Medulla oblongata (tissue), 1 donor: Measurements from ENCODE around the gene NT5C3B.

ENCODE experiments used
- DNase-seq: peaks from one replicate; pipeline ENCODE4 v3.0.0-alpha.2; 2015; ENCODE audit errors: extremely low spot score

NT5C3B gene

DNA sequence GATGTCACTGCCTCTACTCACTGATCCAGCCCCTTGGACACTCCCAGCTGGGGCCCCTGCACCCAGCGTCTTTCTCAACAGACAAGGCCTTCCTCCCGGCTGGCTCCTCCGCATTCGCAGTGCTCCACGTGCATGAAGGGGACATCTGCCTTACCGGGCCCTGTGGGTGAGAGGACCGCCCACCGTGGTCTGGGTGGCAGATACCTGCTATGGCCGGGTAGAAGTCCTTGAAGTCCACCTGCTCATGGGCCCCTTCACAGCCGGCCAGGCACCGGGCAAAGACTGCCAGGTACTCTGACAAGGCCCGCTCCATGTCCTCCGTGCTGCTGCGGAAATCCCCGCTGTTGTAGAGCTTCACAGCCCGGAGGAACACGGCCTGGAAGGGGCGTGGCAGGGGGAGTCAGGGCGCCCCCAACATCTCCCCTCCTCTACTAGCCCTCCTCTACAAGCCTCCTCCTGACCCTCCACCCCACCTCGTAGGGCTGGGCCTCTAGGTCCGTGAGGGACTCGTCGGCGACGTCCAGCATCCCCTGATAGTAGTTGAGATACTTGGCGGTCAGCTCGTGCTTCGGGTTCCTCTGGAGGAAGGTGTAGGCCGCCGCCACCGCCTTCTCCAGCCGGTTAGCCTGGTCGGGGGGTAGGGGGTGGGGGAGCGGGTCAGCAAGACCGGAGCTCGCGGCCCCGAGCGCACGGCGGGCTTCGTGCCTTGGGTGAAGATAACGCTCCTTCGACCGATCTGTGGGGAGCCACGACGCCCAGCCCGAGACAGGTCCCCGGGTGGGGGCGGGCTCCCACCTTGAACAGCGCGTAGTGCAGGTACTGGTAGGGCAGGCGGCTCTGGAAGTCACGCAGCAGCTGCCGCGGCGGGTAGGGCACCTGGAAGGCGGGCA is 25.1 kb downstream of the NT5C3B start:
- no peak for DNase-seq

DNA sequence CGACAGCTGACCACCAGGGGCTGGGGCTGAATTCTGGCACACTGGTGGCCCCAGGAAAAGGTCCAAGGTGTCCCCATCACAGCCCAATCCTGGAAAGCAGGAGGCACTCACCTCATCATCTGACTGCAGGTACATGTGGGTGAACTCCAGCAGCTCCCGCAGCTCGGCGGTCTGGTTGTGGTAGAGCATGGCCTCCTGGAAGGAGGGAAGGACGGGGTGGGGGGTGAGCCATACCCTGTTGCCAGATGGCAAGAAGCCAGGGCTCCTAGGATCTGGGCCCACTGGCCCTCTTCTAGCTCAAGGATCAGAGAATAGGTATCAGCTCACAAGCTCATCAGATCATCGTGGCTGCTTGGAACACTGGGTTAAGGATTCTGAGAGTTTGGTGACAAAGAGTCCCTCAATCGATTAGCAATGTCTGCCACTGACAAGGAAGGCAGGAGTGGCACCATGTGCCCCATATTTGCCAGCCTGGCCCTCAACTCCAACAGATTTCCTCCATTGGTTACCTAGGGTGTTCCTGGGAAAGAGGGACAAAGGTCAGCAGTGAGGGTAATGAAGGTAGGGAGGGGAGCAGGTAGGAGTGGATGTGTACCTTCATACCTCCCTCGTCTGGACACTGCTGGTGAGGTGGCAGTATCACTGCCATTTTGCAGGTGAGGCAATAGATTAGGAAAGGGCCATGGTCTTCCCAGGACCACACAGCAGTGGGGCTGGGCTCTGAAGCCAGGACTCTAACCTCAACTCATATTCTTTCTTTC is 29.2 kb downstream of the NT5C3B start:
- no peak for DNase-seq

- DNase-seq = no peak
These were observed 32.7 kb downstream of the NT5C3B start for GRCh38 chr17:41803049-41804020.

GRCh38 chr17:41801374-41802271 is 34.4 kb downstream of the NT5C3B start:
- DNase-seq = peak; percentile 86

GRCh38 chr17:41800601-41801373 is 35.2 kb downstream of the NT5C3B start:
- no peak for DNase-seq

GRCh38 chr17:41799366-41799765 is 36.7 kb downstream of the NT5C3B start:
- no peak for DNase-seq

DNA sequence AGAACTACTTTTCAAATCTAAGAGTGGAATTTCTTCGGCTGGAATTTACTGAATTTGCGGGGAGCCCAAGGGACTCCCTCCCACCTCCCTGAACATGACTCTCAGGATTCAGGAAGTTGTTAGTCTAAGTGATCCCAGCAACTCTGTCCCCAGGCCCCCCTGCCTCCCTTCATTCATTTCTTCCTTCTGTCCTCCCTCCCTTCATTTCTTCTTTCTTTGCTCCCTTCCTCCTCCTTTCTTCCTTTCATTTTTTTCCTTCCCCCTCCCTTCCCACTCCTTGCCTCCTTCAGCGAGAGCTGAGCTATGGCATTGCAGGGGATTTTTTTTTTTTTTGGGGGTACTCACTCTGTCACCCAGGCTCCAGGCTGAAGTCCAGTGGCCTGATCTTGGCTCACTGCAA is 38.7 kb downstream of the NT5C3B start:
- no peak for DNase-seq

DNA sequence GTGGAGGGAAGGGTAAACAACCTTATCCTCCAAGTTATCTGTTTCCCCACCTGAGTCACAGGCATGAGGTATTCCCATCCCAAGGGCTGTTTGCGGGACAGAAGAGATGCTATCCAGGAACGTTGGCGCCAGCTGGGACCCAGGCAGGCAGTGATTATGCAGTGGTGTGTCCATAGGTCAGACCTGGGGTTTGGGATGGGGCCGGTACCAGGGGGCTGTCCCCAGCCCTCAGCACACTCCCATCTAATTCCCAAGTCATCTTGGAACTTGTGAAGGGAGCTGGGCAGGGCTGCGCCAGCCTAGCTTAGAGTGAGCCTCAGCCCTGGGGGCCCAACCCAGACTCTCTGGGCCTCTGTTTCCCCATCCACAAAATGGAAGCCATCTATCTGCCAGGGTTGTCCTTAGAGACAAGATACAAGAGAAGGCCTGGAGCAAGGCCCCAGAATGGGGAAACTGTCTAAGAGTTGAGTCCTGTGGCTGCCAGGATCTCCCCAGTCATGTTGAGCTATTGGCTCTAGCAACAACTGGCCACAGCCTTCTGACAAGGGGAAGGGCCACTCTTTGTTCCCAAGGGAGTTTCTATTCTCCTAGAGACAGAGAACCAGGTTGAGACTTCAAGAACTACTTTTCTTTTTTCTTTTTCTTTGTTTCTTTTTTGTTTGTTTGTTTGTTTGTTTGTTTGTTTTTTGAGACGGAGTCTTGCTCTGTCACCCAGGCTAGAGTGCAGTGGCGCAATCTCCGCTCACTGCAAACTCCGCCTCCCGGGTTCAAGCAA is 39.7 kb downstream of the NT5C3B start:
- no peak for DNase-seq

DNA sequence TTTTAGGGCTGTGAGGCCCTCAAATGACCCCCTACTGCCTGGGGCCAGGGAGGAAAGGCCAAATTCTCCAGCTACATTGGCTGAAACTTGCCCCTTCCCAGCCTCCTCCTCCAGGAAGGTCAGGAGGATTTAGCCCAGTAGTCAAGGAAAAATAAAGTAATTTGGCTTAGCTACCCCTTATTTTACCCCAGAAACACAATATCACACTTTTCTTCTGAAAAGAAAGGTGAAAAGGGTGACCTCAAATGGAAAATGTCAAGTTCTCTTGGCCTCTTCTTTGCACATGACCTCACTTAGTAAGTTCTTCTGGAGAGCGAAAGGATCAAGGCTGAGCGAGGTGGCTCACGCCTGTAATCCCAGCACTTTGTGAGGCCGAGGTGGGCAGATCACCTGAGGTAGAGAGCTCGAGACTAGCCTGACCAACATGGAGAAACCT is 41.5 kb downstream of the NT5C3B start:
- no peak for DNase-seq

DNA sequence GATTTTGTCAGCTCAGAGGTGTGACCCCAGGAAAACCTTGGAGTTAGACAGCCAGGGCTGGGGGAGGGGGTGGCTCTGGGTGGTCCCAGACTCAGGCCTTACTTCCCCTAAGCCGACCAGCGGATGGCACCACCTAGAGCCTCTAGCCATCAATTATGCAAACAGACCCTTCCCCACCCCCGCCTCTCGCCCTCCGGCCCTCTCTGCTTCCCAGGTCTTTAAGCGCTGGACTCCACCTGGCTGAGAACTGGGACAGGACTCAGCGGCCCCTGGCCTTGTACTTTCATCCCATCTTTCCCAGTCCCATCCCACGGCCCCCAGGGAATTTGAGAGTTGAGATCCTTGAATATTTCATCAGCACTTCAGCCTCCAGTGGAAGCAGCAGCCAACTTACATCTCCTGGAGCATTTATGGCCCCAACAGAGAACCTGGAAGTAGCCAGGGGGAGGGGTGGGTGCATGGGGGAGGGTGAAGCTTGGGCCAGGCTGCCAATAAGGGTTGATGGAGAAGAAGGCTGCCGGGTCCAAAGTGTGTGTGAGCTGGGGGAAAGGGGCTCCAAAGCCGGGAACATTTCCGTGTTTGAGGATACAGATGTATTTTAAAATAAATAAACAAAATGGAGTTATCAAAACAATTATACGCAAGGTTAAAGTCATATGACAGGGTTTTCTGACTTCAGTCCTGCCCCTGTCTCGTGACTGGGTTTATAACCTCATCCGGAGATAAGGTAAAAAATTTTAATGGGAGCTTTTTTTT is 42.1 kb downstream of the NT5C3B start:
- no peak for DNase-seq

DNA sequence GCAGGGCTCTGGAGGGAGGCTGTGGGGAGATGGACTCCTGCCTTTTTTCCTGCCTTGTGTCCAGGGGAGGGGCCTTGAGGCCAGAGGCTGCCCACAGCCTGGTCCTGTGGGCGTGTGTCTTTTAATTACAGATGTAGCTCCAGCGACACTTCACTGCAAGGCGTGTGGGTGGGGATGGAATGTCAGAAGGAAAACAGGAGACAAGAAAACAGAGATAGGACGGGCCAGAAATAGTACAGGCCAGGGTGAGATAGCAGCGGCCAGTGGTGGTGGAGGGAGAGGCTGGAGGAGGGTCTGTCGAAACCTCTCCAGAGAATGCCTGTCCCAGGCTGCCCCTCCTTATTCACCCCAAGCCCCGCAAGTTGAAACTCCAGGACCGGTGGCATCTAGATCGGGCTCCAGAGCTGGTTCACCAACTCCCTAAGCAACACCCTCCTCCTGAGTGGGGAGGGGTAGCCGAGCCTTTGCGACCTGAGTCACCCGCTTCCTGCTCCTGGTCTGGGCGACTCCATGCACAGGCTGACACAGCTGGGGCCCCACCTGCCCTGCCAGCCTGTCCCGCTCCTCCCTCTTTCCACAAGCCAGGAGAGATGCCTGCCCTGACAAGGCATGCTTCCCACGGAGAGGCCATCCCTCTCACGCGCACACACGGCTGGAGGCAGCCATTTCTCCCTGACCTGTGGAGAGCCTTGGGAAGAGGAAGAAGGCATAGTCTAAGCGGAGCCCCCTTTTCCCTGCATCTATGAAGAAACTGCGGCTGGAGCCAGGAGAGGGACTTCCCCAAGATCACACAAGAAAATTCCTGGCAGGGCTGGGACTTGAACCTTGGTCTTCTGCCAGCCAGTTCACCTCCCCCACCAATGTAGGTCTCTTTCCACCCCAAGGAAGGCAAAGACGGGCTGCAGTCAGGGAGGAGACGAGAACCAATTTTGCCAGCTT is 42.9 kb downstream of the NT5C3B start:
- no peak for DNase-seq

DNA sequence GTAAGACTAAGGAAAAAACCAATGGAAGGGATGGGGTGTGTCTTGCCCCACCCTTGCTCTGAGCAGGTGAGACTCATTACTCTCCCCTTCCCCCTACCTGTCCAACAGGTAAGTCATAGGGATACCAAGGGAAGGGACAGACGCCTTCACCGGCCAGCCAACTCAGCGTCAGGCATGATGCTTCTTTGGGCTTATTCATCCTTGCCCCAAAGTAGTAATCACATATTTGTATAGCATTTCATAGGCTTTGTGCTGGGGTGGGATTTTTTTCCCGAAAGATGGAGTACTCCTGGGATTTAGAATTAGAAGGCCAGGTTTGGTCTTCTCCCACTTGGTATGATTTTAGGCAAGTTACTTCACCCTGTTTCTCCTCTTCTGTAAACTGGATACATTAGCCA is 49.0 kb downstream of the NT5C3B start:
- DNase-seq = no peak

DNA sequence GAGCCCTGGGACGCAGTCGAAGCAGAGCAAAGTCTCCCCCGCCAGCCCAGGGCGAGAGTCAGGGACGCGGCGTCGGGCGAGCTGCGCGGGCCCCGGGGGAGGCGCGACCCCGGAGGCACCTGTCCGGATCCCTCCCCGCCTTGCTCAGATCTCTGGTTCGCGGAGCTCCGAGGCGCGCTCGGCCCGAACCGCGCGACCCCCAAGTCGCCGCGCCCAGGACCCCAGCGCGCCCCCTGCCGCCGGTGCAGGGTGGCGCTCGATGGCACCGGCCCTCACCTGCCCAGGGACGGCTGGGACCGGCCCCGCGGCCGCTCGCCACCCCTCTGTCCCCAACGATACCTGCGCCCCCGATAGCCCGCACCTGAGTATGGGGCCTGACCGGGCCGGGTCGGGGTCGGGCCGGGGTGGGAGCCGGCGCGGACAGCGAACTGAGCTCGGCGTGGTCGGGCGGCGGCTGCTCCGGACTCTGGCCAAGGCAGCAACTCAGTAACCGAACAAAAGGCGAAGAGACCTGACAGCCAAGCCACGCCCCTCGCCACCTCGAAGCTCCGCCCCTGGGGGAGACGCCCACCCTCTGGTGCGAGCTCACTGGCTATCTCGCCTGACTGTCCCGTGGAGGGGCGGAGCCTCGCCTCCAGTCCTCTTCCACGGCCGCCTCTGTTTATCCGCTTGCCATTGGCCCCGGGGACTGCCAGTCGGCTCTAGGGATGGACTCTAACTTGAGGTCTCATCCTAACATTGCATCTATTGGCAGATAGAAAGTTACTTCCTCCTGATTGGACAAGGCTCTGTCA is 49.6 kb downstream of the NT5C3B start, which contains the start of gene JUP:
Gene JUP (minus strand): TSS at position 485 of the 794 bp plus-strand sequence. CDS start 14,857 bp downstream, outside the sequence.
- peak; percentile 100 for DNase-seq

GRCh38 chr17:41785859-41786226 is 50.2 kb downstream of the NT5C3B start:
- DNase-seq = no peak

GRCh38 chr17:41785091-41785858 is 50.8 kb downstream of the NT5C3B start:
- no peak for DNase-seq
